Measurements from ENCODE around the gene VEPH1. TPM values are rescaled to one million over a fixed set of nuclear protein-coding genes. Genes with fewer than 3 reads are reported as not detected.
A peak's percentile ranks its signal among the peaks of the same experiment; 100 is the strongest.
"Not testable (repeated sequence)": the region's sequence is repeated elsewhere in the genome, so short reads cannot be mapped to it uniquely, and the experiment has no call there.

Gene VEPH1
- total RNA-seq, 1 donor from 2014 or later, result 9.5 TPM

GRCh38 chr3:157350651-157351050, 152.6 kb downstream of the VEPH1 start:
- DNase-seq (ENCODE audit: low read depth in 2 of 2), result not testable (repeated sequence)

- DNase-seq (ENCODE audit: low read depth in 2 of 2), result not testable (repeated sequence)
Measured at GRCh38 chr3:157348304-157349075, 154.7 kb downstream of the VEPH1 start.

GRCh38 chr3:157347577-157348303, 155.5 kb downstream of the VEPH1 start:
- no peak for DNase-seq (ENCODE audit: low read depth in 2 of 2)

GRCh38 chr3:157336252-157337009, 166.8 kb downstream of the VEPH1 start:
- DNase-seq (ENCODE audit: low read depth in 2 of 2), result no peak

- peak; percentile 82 to 97 for DNase-seq (ENCODE audit: low read depth in 2 of 2)
Measured at GRCh38 chr3:157335233-157336076, 167.8 kb downstream of the VEPH1 start.

DNA sequence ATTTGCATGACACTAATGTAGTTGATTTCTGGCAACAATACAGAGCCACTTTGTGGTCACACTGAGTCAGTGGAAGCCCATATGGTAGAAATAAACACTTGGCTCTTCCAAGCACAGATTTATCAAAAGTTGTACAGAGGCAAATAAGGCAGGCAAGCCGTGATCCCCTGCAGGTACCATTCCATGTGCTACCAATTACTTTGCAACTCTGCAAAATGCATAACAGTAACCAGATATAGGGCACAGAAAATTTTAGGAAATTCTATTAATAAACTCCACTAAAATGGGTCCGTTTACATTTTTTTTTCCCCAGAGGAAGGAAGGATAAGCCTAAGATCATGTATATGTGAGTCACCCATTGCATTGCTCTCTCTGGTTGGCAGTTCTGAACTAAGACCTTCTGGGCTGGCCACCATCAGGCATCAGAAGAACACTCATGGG, 169.6 kb downstream of the VEPH1 start:
- DNase-seq (ENCODE audit: low read depth in 2 of 2), result peak in 1 of 2 donors; percentile 60

DNA sequence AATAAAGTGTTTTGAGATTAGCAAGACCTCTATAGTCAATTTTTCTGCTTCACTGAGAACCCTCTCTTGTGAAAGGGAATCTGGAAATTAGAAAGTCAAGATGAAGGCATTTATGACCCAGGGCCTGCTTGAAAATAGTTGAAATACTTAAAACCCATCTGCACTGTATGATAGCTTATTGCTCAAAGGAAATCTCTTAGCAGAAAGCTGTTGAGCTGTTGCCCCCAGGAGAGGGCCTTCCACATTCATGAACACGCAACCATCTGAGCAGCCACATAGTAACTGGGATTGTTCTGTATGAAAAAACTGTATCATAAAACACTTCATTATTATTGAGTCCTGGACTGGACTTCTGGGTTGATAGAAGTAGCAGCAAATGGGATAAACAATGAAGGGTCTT, 173.0 kb downstream of the VEPH1 start:
- no peak for DNase-seq (ENCODE audit: low read depth in 2 of 2)

DNA sequence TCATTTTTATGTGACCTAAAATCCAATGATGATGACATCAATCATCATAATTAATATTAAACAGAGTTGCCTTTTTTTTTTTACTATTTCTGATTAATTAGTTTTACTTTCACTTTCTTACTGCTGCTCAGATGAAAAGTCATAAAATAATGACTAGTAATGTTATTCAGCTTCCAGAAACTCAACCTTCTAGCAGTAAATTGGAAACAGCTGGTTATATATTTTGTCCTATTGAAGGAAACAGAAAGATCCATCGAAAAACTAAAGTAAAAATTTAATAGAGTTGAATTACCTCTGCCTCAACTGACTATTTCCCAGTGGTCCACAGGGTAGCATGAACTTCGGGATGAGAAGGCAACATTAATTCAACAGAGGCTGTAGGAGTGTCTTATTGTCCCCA, 173.7 kb downstream of the VEPH1 start:
- no peak for DNase-seq (ENCODE audit: low read depth in 2 of 2)

GRCh38 chr3:157327837-157328236, 175.4 kb downstream of the VEPH1 start:
- DNase-seq (ENCODE audit: low read depth in 2 of 2), result no peak

DNA sequence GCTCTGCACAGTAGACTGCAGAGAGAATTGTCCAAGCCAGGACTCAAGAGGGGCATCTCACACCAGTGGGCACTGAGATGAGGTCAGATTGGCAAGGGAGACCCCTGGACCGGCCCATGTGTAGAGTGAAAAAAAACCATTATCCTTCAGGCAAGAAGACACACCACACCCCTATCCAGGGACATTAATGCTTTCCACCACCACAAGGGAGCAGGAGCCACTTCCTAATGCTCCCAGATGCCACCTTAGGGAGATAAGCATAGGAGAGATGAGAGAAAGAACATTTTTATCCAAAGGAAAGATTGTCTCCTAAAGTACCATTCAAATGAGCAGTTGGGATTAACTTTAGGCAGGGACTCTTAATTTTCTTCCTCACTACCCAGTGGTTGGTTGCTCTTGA, 176.2 kb downstream of the VEPH1 start:
- no peak for DNase-seq (ENCODE audit: low read depth in 2 of 2)

DNA sequence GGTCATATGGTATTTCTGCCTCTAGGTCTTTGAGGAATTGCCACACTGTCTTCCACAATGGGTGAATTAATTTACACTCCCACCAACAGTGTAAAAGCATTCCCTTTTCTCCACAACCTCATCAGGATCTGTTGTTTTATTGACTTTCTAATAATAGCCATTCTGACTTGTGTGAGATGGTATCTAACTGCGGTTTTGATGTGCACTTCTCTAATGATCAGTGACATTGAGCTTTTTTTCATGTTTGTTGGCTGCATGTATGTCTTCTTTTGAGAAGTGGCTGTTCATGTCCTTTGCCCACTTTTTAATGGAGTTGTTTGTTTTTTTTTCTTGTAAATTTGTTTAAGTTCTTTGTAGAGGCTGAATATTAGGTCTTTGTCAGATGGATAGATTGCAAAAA, 178.3 kb downstream of the VEPH1 start:
- DNase-seq (ENCODE audit: low read depth in 2 of 2), result not testable (repeated sequence)

GRCh38 chr3:157323360-157323759, 179.9 kb downstream of the VEPH1 start:
- no peak for DNase-seq (ENCODE audit: low read depth in 2 of 2)

DNA sequence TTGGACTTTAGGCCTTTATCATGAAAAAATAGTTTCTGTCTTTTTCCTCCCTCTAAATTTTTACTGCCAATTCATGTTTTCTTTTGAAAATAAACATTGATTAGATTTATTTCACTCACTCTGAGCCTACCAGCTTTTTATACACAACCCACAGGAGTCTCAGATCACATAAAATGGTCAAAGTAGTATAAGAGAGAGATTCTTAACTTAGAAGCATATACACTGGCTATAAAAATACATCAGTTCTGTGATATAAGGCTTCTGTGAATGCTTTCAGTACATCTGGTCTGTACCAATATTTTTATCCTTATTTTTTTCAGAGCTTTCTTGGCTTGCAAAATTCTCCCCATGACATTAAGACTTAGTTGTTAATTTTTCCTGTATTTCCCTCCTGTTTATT, 183.5 kb downstream of the VEPH1 start:
- no peak for DNase-seq (ENCODE audit: low read depth in 2 of 2)

DNA sequence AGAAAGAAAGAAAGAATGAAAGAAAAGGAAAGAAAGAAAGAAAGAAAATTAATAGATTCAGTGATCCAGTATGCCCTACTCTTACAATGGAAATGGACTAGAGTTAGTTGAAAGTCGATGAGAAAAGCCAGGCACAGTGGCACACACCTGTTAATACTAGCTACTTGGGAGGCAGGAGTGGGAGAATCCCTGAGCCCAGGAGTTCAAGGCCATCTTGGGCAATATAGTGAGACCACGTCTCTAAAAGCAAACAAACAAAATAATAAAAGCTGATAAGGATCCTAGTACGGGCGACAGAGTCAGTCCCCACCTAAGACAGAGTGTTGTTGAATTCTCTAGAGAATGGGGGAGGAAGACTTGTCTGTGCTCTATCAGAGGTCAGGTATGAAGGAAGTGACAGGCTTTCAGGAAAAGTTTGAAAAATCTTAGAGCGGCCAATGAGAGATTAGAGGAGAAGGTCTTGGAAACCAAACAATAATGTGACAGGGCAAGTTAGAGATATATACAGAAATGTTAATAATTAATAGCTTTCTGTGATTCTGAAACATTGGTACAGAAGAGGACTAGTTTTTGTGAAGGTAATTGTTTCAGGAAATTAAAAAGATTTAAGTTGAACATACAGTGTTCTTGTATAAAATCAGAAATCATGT, 184.5 kb downstream of the VEPH1 start:
- no peak for DNase-seq (ENCODE audit: low read depth in 2 of 2)

DNA sequence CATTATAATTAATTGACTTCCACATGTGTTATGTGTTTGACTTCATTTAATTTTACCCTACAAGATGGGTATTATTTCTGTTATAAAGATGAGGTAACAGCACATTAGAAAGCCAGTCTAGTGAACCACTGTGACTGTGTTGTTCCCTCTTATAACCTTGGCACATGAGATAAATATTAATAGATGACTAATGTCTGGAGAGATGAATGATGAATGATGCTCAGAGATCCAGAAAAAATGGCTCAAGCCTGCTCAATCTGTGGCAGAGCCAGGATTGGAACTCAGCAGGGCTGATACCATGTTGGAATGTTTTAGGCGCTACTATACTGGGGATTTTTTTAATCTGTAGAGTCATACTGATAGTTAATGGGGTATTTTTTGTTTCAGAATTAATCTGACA, 185.3 kb downstream of the VEPH1 start:
- DNase-seq (ENCODE audit: low read depth in 2 of 2), result no peak

DNA sequence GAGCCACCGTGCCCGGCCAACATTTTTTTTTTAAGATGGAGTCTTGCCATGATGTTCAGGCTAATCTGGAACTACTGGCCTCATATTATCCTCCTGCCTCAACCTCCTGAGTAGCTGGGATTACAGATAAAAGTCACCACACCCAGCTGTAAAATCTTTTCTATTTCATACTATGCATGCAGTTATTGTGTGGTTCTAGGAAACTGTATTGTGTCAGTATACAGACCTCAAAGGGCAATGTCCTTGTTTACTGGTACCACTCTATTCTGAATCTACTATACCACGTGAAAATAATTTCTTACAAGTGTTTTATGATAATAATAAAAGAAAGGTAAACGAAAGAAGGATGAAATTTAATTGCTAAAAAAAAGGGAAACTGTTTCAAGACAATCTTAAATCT, 190.0 kb downstream of the VEPH1 start:
- DNase-seq (ENCODE audit: low read depth in 2 of 2), result no peak

- no peak for DNase-seq (ENCODE audit: low read depth in 2 of 2)
Measured at GRCh38 chr3:157312376-157312745, 190.9 kb downstream of the VEPH1 start.

GRCh38 chr3:157311633-157312375, 191.4 kb downstream of the VEPH1 start:
- peak; percentile 70 to 75 for DNase-seq (ENCODE audit: low read depth in 2 of 2)

DNA sequence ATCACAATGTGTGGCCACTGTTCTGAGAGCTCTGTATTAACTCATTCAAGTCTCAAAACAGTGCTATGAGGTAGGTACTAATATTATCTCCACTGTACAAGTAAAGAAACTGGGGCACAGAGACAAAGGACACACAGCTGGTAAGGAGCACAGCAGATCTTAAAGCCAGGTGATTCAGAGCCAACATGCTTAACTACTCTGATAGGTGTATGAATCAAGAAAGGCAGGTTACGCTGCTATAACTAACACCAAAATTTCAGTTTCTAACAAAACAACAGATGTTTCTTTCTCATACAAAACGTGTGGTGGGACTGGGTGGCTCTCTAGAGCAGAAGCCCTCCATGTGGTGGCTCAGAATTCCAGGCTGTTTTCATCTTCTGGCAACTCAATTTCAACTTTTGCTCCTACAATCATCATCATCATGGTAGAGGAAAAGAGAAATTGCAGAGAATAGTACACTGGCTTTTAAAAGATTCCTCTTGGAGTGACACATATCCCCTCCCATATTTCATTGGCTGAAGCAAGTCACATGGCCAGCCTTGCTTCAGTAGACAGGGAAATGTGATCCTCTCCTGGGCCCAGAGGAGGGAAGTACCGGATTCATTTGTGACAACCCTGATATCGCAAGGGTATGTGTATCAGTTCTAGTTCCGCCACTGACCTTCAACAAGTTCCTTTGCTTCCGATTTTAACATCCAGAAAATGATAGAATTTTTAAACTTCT, 192.7 kb downstream of the VEPH1 start:
- DNase-seq (ENCODE audit: low read depth in 2 of 2), result no peak
